HFFc6 (cell line): Measurements from ENCODE around the gene ZNF415. TPM values are rescaled to one million over a fixed set of nuclear protein-coding genes. Genes with fewer than 3 reads are reported as not detected.
"Not testable (repeated sequence)": the region's sequence is repeated elsewhere in the genome, so short reads cannot be mapped to it uniquely, and the experiment has no call there.

Experiments used
- DNase-seq: peaks from one replicate; pipeline ENCODE4 v3.0.0-alpha.2; 2018
- H3K27ac Mint-ChIP-seq: 2 replicates; pipeline ENCODE4 v1.8.0; 2020; ENCODE audit warnings: mild to moderate bottlenecking, mixed read lengths
- H3K27me3 Mint-ChIP-seq: 2 replicates; pipeline ENCODE4 v1.8.0; 2021; ENCODE audit warnings: mild to moderate bottlenecking, moderate library complexity, mixed read lengths; ENCODE audit not compliant: insufficient read depth
- H3K36me3 Mint-ChIP-seq: 2 replicates; pipeline ENCODE4 v1.8.0; 2021; ENCODE audit warnings: low read depth, mixed read lengths
- H3K4me1 Mint-ChIP-seq: 2 replicates; pipeline ENCODE4 v1.8.0; 2020; ENCODE audit warnings: low read depth, mixed read lengths
- H3K4me3 Mint-ChIP-seq: 2 replicates; pipeline ENCODE4 v1.8.0; 2020; ENCODE audit warnings: mild to moderate bottlenecking, moderate library complexity, mixed read lengths
- H3K9me3 Mint-ChIP-seq: 2 replicates; pipeline ENCODE4 v1.8.0; 2020; ENCODE audit warnings: mild to moderate bottlenecking, mixed read lengths
- total RNA-seq, 6 experiments: library from RNA; stranded (reverse); fragmentation: NEBNext Ultra II Directional; extraction: Animal tissue kit (Norgen Biotek cat#: 25700); gene quantifications; 2 replicates in 1 of 6; 3 replicates in 5 of 6; pipeline ENCODE4 v1.2.3, GENCODE V29; 2021
- TF ChIP-seq, protein P1 (sequence below): fragments of 200-600 bp; sonication (generic); IDR thresholded peaks from 2 replicates; pipeline ENCODE4 v1.5.0; 2021; ENCODE audit warnings: antibody characterized with exemption, mild to moderate bottlenecking

ZNF415 gene
- total RNA-seq, 6 experiments from 2014 or later, result 3.2 to 4.6 (median 4.0) TPM

DNA sequence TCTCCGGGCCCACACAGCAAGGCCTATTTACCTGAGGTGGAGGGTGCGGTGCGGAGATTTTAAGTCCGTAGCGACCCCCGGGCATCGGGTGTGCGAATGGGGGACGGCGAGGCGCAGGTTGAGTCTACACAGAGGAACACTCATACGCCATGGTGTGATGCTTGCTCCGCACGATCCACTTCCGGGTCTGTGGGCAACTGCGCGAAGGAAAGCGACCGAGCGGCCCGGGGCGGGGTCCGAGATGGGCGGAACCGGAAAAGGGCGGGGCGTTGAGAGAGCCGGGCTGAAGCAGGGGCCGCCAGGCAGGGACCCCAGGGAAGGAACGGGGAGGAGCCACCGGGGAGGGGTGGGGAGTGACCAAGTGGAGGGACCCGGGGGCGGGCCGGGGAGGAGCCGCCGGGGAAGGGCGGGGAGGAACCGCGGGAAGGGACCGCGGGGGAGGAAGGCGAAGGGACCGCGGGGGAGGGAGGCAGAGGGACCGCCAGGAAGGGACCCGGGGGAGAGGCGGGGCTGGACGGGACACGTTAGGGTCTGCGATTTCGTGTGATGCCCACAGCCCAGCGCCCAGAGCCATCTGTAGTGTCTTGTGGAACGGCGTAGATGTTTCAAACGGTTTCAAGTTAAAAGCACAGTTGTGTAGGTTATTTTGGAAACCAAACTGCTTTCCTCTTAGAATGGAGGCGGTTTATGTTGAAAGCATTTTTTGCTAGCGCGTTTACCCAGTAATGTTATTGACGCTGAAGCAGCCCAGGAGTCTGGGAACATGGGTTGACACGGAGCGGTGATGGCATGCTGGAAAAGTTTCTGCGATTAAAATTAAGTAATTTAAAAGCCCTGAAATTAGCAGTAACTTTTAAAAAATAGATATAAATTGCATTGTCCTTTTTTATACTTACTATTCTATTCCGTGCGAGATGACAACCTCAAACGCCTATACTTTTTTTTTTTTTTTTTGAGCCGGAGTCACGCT is 29.2 kb downstream of the ZNF415 start, which contains the start of gene ZNF160:
Gene ZNF160 (minus strand): TSS at position 189 of the 970 bp plus-strand sequence. CDS start 17,146 bp downstream, outside the sequence.
- peaks cover 4% of the 10 kb centered on the region; the same call in 1 of the 2 replicates for H3K27me3 Mint-ChIP-seq
- peak within 1 kb of the TSS; percentile 82 for H3K27ac Mint-ChIP-seq
- DNase-seq, result peak; percentile 95
- H3K9me3 Mint-ChIP-seq, result peaks cover 4% of the 10 kb centered on the region; the same call in 1 of the 2 replicates
- H3K4me1 Mint-ChIP-seq, result peaks cover 27% of the 10 kb centered on the region
- H3K36me3 Mint-ChIP-seq, result peaks cover 20% of the 10 kb centered on the region
- TF ChIP-seq, protein P1, sequence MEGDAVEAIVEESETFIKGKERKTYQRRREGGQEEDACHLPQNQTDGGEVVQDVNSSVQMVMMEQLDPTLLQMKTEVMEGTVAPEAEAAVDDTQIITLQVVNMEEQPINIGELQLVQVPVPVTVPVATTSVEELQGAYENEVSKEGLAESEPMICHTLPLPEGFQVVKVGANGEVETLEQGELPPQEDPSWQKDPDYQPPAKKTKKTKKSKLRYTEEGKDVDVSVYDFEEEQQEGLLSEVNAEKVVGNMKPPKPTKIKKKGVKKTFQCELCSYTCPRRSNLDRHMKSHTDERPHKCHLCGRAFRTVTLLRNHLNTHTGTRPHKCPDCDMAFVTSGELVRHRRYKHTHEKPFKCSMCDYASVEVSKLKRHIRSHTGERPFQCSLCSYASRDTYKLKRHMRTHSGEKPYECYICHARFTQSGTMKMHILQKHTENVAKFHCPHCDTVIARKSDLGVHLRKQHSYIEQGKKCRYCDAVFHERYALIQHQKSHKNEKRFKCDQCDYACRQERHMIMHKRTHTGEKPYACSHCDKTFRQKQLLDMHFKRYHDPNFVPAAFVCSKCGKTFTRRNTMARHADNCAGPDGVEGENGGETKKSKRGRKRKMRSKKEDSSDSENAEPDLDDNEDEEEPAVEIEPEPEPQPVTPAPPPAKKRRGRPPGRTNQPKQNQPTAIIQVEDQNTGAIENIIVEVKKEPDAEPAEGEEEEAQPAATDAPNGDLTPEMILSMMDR, result no peak
- peak within 1 kb of the TSS; percentile 92 for H3K4me3 Mint-ChIP-seq

DNA sequence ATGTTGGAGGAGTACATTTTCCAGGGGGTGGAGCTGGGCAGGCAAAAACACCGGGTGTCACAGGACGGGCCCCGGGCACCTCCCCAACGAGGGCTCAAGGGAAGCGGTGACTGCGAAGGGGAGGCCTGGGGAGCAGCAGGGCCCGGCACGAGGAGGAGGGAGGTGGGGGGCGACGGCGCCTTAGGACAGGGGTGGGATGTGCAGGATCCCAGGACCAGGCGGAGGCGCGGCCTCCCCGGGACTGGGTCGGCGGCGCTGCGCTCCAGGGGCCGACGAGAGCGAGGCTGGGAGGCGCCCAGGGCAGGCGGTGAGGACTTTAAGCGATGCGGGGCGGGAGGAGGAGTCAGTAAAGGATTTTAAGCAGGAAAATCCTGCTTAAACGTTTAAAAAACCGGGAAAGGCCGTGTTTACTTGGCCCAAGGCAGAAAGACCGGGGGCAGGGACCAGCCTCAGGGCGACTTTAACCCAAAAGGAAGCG is 29.9 kb downstream of the ZNF415 start:
- peaks cover 4% of the 10 kb centered on the region; the same call in 1 of the 2 replicates for H3K9me3 Mint-ChIP-seq
- H3K27me3 Mint-ChIP-seq, result peaks cover 4% of the 10 kb centered on the region; the same call in 1 of the 2 replicates
- TF ChIP-seq, protein P1, result no peak
- DNase-seq, result peak; percentile 39
- peak overlapping the region; percentile 92 for H3K4me3 Mint-ChIP-seq
- peak overlapping the region; percentile 82 for H3K27ac Mint-ChIP-seq
- peaks cover 19% of the 10 kb centered on the region for H3K36me3 Mint-ChIP-seq
- peaks cover 27% of the 10 kb centered on the region for H3K4me1 Mint-ChIP-seq

DNA sequence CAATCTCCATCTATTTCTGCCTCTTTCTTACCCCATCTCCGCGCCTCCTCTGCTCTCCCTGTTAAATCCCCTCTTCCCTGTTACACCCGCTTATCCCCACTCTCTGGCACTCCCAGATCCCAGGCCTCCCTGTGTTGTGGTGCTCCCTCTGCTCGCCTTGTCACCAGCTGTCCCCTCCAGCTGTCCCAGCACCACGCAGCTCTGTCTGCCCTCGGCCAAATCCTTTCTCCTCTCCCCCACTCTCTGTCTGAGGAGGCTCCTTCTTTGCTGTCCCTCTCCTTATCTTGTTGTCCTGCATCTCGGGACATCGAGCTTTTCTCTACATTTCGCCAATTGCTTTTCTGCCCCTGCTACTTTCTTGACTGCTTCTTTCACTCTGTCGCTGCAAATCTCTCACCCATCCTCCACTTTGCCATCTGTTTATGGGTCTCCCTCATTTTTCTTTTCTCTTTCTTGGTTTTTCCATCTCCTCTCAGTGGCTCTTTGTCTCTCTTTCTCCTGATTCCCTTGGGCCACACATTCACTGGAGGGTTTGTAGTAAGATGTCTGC is 30.4 kb downstream of the ZNF415 start:
- no peak for DNase-seq
- Mint-ChIP-seq H3K27me3 (peaks cover 7% of the 10 kb centered on the region), H3K4me3 (peak overlapping the region; percentile 92), H3K4me1 (peaks cover 27% of the 10 kb centered on the region), H3K9me3 (peaks cover 4% of the 10 kb centered on the region; the same call in 1 of the 2 replicates), H3K27ac (peak overlapping the region; percentile 82), H3K36me3 (peaks cover 24% of the 10 kb centered on the region)
- TF ChIP-seq, protein P1, result no peak

DNA sequence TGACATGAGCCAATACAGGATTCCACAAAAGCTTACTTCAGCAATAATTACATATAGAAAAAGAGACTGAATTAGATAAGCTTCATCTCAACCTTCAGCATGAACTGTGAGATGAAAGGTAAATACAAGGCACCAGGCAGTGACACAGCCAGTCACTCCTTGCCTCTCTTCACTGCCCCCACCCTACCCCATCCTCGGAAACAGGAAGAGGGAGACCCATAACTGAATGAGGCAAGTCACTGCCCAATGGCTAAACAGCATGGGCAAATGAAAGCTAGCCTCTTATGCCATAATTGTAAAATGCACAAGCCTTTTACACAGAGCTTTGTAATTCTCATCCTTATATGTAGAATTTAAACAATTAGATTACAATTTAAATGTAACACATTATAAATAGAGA is 31.2 kb downstream of the ZNF415 start:
- peaks cover 27% of the 10 kb centered on the region for H3K4me1 Mint-ChIP-seq

DNA sequence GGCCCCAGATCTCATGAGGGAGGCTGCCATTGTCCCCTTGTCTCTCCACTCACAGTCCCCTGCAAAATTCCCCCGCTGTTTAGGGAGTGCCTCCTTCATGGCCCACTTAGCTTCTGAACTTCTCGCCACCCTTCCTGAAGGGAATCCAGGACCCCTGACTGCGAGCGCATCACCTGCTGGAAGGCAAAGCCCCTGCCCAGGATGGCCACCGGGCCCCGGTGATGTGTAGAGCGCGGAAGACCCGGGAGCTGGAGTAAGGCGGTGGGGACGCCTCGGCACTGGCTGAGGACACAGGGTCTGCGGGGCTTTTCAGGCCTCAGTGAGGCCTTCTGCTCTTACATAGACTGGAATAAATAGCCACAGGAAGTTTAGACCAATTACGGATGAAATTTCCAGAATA is 34.1 kb downstream of the ZNF415 start:
- H3K4me3 Mint-ChIP-seq, H3K27ac Mint-ChIP-seq: not testable (repeated sequence)

More for the DNA sequence above, 31.2 kb downstream of the ZNF415 start:
- Mint-ChIP-seq H3K27me3 (peaks cover 9% of the 10 kb centered on the region), H3K9me3 (peaks cover 4% of the 10 kb centered on the region; the same call in 1 of the 2 replicates), H3K36me3 (peaks cover 26% of the 10 kb centered on the region), H3K4me3 (peak overlapping the region; percentile 92), H3K27ac (no peak overlapping the region)
- TF ChIP-seq, protein P1, result no peak
- DNase-seq, result no peak

GRCh38 chr19:53096982-53097690 is 35.6 kb downstream of the ZNF415 start:
- H3K36me3 Mint-ChIP-seq, result peaks cover 51% of the 10 kb centered on the region
- H3K27ac Mint-ChIP-seq, DNase-seq, H3K4me3 Mint-ChIP-seq, H3K9me3 Mint-ChIP-seq, H3K27me3 Mint-ChIP-seq: not testable (repeated sequence)
- H3K4me1 Mint-ChIP-seq, result peaks cover 20% of the 10 kb centered on the region

More for the DNA sequence above, 34.1 kb downstream of the ZNF415 start:
- DNase-seq, H3K9me3 Mint-ChIP-seq: not testable (repeated sequence)
- Mint-ChIP-seq H3K36me3 (peaks cover 40% of the 10 kb centered on the region), H3K4me1 (peaks cover 27% of the 10 kb centered on the region), H3K27me3 (peaks cover 10% of the 10 kb centered on the region; the same call in 1 of the 2 replicates)

- H3K9me3 Mint-ChIP-seq, DNase-seq, H3K27ac Mint-ChIP-seq, H3K27me3 Mint-ChIP-seq, H3K4me3 Mint-ChIP-seq: not testable (repeated sequence)
- Mint-ChIP-seq H3K36me3 (peaks cover 51% of the 10 kb centered on the region), H3K4me1 (peaks cover 15% of the 10 kb centered on the region)
These were observed 36.1 kb downstream of the ZNF415 start for GRCh38 chr19:53096579-53096978.
